ENCODE data around the gene GPR179. TPM values are rescaled to one million over a fixed set of nuclear protein-coding genes. Genes with fewer than 3 reads are reported as not detected.

The GPR179 gene
- total RNA-seq, 6 experiments from 2014 or later = 0.07 to 0.22 TPM; not detected in 4

DNA sequence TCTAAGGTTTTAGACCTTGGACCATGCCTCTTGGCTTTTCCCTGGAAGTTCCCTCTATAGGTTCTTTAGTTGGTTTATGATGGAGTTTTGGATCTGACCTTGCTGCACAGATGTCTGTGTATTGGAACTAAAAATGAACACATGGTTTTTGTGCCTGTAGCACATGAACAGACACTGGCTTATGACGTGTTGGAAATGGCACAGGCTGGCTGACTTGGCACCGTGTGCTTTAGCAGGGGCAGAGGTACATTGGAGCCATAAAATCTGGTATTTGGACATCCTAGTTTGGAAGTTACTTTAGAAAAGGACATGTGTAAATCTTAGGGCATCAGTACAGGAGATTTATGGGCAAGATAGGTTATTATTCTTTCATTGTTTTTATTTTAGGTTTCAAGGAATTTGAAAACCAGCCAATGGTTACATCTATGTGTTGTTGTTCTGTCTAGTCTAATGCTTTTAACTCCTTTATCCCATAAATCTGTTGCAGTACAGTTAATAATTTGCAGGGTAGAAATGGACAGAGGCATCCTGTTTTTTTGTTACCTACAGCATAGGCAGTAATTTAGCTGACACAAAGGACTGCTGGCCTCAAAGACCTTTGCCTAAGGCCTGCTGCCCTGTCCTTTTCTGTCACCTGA is 13.8 kb upstream of the GPR179 start:
- DNase-seq = no peak
- H3K9me3 ChIP-seq = no peaks in the 10 kb centered on the region
- no peak overlapping the region for H3K27ac ChIP-seq
- no peaks in the 10 kb centered on the region for H3K36me3 ChIP-seq
- intact Hi-C loops (cut with DNase I) = no loop called here
- H3K27me3 ChIP-seq = no peaks in the 10 kb centered on the region
- H3K4me1 ChIP-seq = peaks cover 0 to 31% (median 6%) of the 10 kb centered on the region in 4 donors
- peak in 3 of 4 donors; percentile 19 to 28 (median 22) for ATAC-seq
- TF ChIP-seq POLR2A (IDR thresholded peaks at IDR 0.05) (no peak), CTCF (IDR thresholded peaks at IDR 0.05) (no peak)
- WGBS (ENCODE audit: insufficient coverage, low coverage, low lambda C conversion rate, missing lambda C conversion rate) = 21% methylated on average over 2 of the region's 2 CpGs
- H3K4me3 ChIP-seq = no peak overlapping the region

GRCh38 chr17:38355251-38355650 is 11.5 kb upstream of the GPR179 start:
- no peak overlapping the region for H3K4me3 ChIP-seq
- TF ChIP-seq CTCF (IDR thresholded peaks at IDR 0.05) (no peak), POLR2A (IDR thresholded peaks at IDR 0.05) (no peak)
- intact Hi-C loops (cut with DNase I) = no loop called here
- DNase-seq (no peak), ATAC-seq (no peak)
- H3K9me3 ChIP-seq = no peaks in the 10 kb centered on the region
- WGBS (ENCODE audit: insufficient coverage, low coverage, low lambda C conversion rate, missing lambda C conversion rate) = 94% methylated on average over 4 of the region's 4 CpGs
- H3K4me1 ChIP-seq = peaks cover 0 to 31% (median 6%) of the 10 kb centered on the region in 4 donors
- H3K27ac ChIP-seq = no peak overlapping the region
- H3K36me3 ChIP-seq = no peaks in the 10 kb centered on the region
- no peaks in the 10 kb centered on the region for H3K27me3 ChIP-seq

GRCh38 chr17:38354466-38354865 is 10.7 kb upstream of the GPR179 start:
- H3K9me3 ChIP-seq = no peaks in the 10 kb centered on the region
- TF ChIP-seq CTCF (IDR thresholded peaks at IDR 0.05) (no peak), POLR2A (IDR thresholded peaks at IDR 0.05) (no peak)
- ATAC-seq (no peak), DNase-seq (no peak)
- H3K27me3 ChIP-seq = no peaks in the 10 kb centered on the region
- H3K36me3 ChIP-seq = no peaks in the 10 kb centered on the region
- intact Hi-C loops (cut with DNase I) = no loop called here
- H3K4me1 ChIP-seq = peaks cover 0 to 31% (median 6%) of the 10 kb centered on the region in 4 donors
- no peak overlapping the region for H3K4me3 ChIP-seq
- 92% methylated on average over 7 of the region's 7 CpGs for WGBS (ENCODE audit: insufficient coverage, low coverage, low lambda C conversion rate, missing lambda C conversion rate)
- H3K27ac ChIP-seq = no peak overlapping the region

GRCh38 chr17:38353668-38354067 is 9.9 kb upstream of the GPR179 start:
- H3K36me3 ChIP-seq = no peaks in the 10 kb centered on the region
- no peak for DNase-seq
- no peak overlapping the region for H3K27ac ChIP-seq
- H3K4me3 ChIP-seq = peak overlapping the region in 1 of 3 donors; percentile 75
- intact Hi-C loops (cut with DNase I) = no loop called here
- no peaks in the 10 kb centered on the region for H3K27me3 ChIP-seq
- H3K9me3 ChIP-seq = no peaks in the 10 kb centered on the region
- H3K4me1 ChIP-seq = peaks cover 0 to 24% (median 6%) of the 10 kb centered on the region in 4 donors
- no peak for TF ChIP-seq CTCF (IDR thresholded peaks at IDR 0.05)
- TF ChIP-seq POLR2A (IDR thresholded peaks at IDR 0.05) = no peak
- no peak for ATAC-seq
- 84% methylated on average over 12 of the region's 13 CpGs for WGBS (ENCODE audit: insufficient coverage, low coverage, low lambda C conversion rate, missing lambda C conversion rate)
